Astrocyte (in vitro differentiated cells and primary cell): ENCODE results near the gene GLRA1. TPM values are rescaled to one million over a fixed set of nuclear protein-coding genes. Genes with fewer than 3 reads are reported as not detected.

Experiments
- DNase-seq: peaks from one replicate; pipeline ENCODE4 v3.0.0-alpha.2; 2010; ENCODE audit warnings: low read depth
- FAIRE-seq: peaks from 2 replicates; lab custom pipeline; 2011; peaks lifted over from hg19 to GRCh38; lab: Jason Lieb, UNC
- H2AFZ ChIP-seq: 2 replicates; pipeline ENCODE4 v1.6.0; 2012; ENCODE audit warnings: low read depth, low read length, inconsistent platforms
- H3K27ac ChIP-seq: 2 replicates; pipeline ENCODE4 v1.5.1; 2011; ENCODE audit warnings: low read depth, low read length, inconsistent platforms
- H3K27me3 ChIP-seq: 2 replicates; pipeline ENCODE4 v1.6.0; 2011; ENCODE audit warnings: low read length, inconsistent platforms; ENCODE audit not compliant: insufficient read depth
- H3K36me3 ChIP-seq: 2 replicates; pipeline ENCODE4 v1.5.1; 2011; ENCODE audit warnings: low read length, inconsistent platforms; ENCODE audit not compliant: insufficient read depth
- H3K4me1 ChIP-seq: 2 replicates; pipeline ENCODE4 v1.5.1; 2011; ENCODE audit warnings: low read length, inconsistent platforms; ENCODE audit not compliant: insufficient read depth
- H3K4me2 ChIP-seq: 2 replicates; pipeline ENCODE4 v1.6.0; 2012; ENCODE audit warnings: low read length, inconsistent platforms
- H3K4me3 ChIP-seq: 2 replicates; pipeline ENCODE4 v1.5.1; 2011; ENCODE audit warnings: low read depth, mild to moderate bottlenecking, low read length, inconsistent platforms; ENCODE audit not compliant: insufficient read depth
- H3K79me2 ChIP-seq: 2 replicates; pipeline ENCODE4 v1.6.0; 2012; ENCODE audit warnings: mild to moderate bottlenecking, low read length, inconsistent platforms; ENCODE audit not compliant: insufficient read depth
- H3K9ac ChIP-seq: 2 replicates; pipeline ENCODE4 v1.6.0; 2012; ENCODE audit warnings: mild to moderate bottlenecking, low read length, inconsistent platforms
- H3K9me3 ChIP-seq: 2 replicates; pipeline ENCODE4 v1.5.1; 2012; ENCODE audit warnings: low read depth, mild to moderate bottlenecking, low read length, inconsistent platforms; ENCODE audit not compliant: insufficient read depth
- H4K20me1 ChIP-seq: 2 replicates; pipeline ENCODE4 v1.6.0; 2012; ENCODE audit warnings: low read length, inconsistent platforms; ENCODE audit not compliant: insufficient read depth
- H3K27ac Mint-ChIP-seq: one replicate; pipeline ENCODE4 v1.8.0; 2021; ENCODE audit warnings: mild to moderate bottlenecking, mixed read lengths; ENCODE audit not compliant: unreplicated experiment
- H3K27me3 Mint-ChIP-seq: one replicate; pipeline ENCODE4 v1.8.0; 2021; ENCODE audit warnings: low read depth, mixed read lengths; ENCODE audit not compliant: unreplicated experiment
- H3K36me3 Mint-ChIP-seq: one replicate; pipeline ENCODE4 v1.8.0; 2021; ENCODE audit warnings: low read depth, mixed read lengths; ENCODE audit not compliant: unreplicated experiment
- H3K4me1 Mint-ChIP-seq: one replicate; pipeline ENCODE4 v1.8.0; 2021; ENCODE audit warnings: low read depth, mixed read lengths; ENCODE audit not compliant: unreplicated experiment
- H3K4me3 Mint-ChIP-seq: one replicate; pipeline ENCODE4 v1.8.0; 2021; ENCODE audit warnings: mild to moderate bottlenecking, moderate library complexity, mixed read lengths; ENCODE audit not compliant: unreplicated experiment
- H3K9me3 Mint-ChIP-seq: one replicate; pipeline ENCODE4 v1.8.0; 2021; ENCODE audit warnings: mild to moderate bottlenecking, mixed read lengths; ENCODE audit not compliant: unreplicated experiment
- CTCF ChIP-seq: IDR thresholded peaks from 2 replicates; pipeline ENCODE4 v1.5.1; 2011; ENCODE audit warnings: low read depth, mild to moderate bottlenecking, inconsistent platforms, low read length, moderate library complexity; ENCODE audit not compliant: insufficient read depth
- EZH2 ChIP-seq: IDR thresholded peaks from 2 replicates; pipeline ENCODE4 v1.6.1; 2012; ENCODE audit warnings: mild to moderate bottlenecking, low read length, inconsistent platforms; ENCODE audit not compliant: insufficient read depth
- total RNA-seq: library from RNA; stranded (reverse); gene quantifications from 2 replicates; pipeline ENCODE4 v1.2.1, GENCODE V29; 2021

The GLRA1 gene
- total RNA-seq, 1 donor from 2014 or later = not detected

DNA sequence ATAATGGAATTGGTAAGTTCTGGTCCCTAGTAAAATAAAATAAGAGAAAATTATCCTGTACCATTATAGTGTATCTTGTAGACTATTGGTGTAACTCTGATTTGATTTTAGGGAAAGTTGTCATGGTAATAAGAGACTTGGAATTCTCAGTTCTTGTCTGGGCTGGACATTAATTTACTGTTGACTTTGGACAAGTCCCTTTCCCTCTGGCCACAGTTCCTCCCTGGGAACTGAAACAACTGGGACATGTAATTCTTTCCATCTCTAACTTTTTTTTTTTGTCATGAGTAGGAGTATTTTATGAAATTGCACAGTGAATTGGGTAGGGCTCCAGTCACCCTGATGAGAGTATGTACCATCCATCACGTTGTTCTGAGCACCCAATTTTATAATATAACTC lies 15.0 kb downstream of the GLRA1 start:
- H3K4me3 ChIP-seq = no peak overlapping the region
- no peak overlapping the region for H3K27ac Mint-ChIP-seq
- TF ChIP-seq EZH2 (no peak), CTCF (no peak)
- FAIRE-seq (no peak), DNase-seq (no peak)
- no peak overlapping the region for H3K4me3 Mint-ChIP-seq
- no peaks in the 10 kb centered on the region for H3K36me3 ChIP-seq
- no peaks in the 10 kb centered on the region for H3K27me3 ChIP-seq
- H3K36me3 Mint-ChIP-seq = no peaks in the 10 kb centered on the region
- H3K27ac ChIP-seq = no peak overlapping the region
- no peaks in the 10 kb centered on the region for H3K9me3 Mint-ChIP-seq
- peaks cover 18% of the 10 kb centered on the region for H3K4me1 Mint-ChIP-seq
- peaks cover 19% of the 10 kb centered on the region for H3K27me3 Mint-ChIP-seq
- H4K20me1 ChIP-seq = no peaks in the 10 kb centered on the region
- H3K4me1 ChIP-seq = peaks cover 16% of the 10 kb centered on the region
- no peak overlapping the region for H3K9ac ChIP-seq
- no peak overlapping the region for H3K4me2 ChIP-seq
- no peak overlapping the region for H2AFZ ChIP-seq
- no peaks in the 10 kb centered on the region for H3K9me3 ChIP-seq
- no peaks in the 10 kb centered on the region for H3K79me2 ChIP-seq

DNA sequence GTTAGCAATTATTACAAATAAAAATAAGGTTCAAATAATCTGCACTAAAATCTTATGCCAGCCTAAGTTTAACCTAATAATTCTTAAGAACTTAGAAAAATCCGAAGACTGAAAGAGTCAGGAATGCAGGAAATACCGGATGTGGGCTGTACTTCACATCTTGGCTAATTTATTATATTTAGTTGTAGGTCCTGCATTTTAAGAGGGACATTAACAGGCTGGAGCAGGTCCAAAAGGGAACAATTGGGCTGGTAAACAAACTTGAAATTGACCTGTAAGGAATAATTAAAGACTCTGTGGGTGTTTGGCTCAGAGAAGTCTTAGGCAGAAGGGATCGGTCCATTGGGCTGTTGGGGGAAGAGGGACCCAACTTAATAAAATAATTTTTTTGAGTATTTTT lies 18.4 kb downstream of the GLRA1 start:
- peaks cover 34% of the 10 kb centered on the region for H3K27me3 Mint-ChIP-seq
- H3K4me1 ChIP-seq = peaks cover 16% of the 10 kb centered on the region
- H3K4me2 ChIP-seq = peak overlapping the region; percentile 76
- H3K4me3 Mint-ChIP-seq = no peak overlapping the region
- no peak for TF ChIP-seq CTCF
- H3K79me2 ChIP-seq = no peaks in the 10 kb centered on the region
- H3K9me3 Mint-ChIP-seq = no peaks in the 10 kb centered on the region
- H3K4me3 ChIP-seq = no peak overlapping the region
- no peaks in the 10 kb centered on the region for H4K20me1 ChIP-seq
- no peak overlapping the region for H2AFZ ChIP-seq
- H3K27ac Mint-ChIP-seq = no peak overlapping the region
- FAIRE-seq (no peak), DNase-seq (peak; percentile 47)
- no peak overlapping the region for H3K9ac ChIP-seq
- no peak overlapping the region for H3K27ac ChIP-seq
- no peaks in the 10 kb centered on the region for H3K27me3 ChIP-seq
- no peaks in the 10 kb centered on the region for H3K9me3 ChIP-seq
- H3K4me1 Mint-ChIP-seq = peaks cover 9% of the 10 kb centered on the region
- no peaks in the 10 kb centered on the region for H3K36me3 Mint-ChIP-seq
- H3K36me3 ChIP-seq = no peaks in the 10 kb centered on the region

GRCh38 chr5:151905557-151905961 lies 19.1 kb downstream of the GLRA1 start:
- Histone ChIP-seq H3K4me3 (peak overlapping the region; percentile 20), H3K27me3 (no peaks in the 10 kb centered on the region), H3K27ac (no peak overlapping the region), H2AFZ (peak overlapping the region; percentile 15), H3K9me3 (no peaks in the 10 kb centered on the region), H3K9ac (peak overlapping the region; percentile 12), H4K20me1 (no peaks in the 10 kb centered on the region), H3K36me3 (no peaks in the 10 kb centered on the region), H3K4me1 (peaks cover 16% of the 10 kb centered on the region), H3K4me2 (peak overlapping the region; percentile 76), H3K79me2 (no peaks in the 10 kb centered on the region)
- no peak for TF ChIP-seq CTCF
- TF ChIP-seq EZH2 = no peak
- Mint-ChIP-seq H3K9me3 (no peaks in the 10 kb centered on the region), H3K4me3 (no peak overlapping the region), H3K27me3 (peaks cover 35% of the 10 kb centered on the region), H3K27ac (no peak overlapping the region), H3K4me1 (peaks cover 9% of the 10 kb centered on the region), H3K36me3 (no peaks in the 10 kb centered on the region)
- FAIRE-seq (no peak), DNase-seq (peak; percentile 48)
